HG03354 (cell line): ENCODE data around the gene KMT2D.

Experiments used
- ATAC-seq: cut with Tn5 transposase; IDR thresholded peaks from one replicate; pipeline ENCODE4 v1.9.1; 2021; ENCODE audit warnings: mild to moderate bottlenecking; ENCODE audit not compliant: unreplicated experiment, poor library complexity, severe bottlenecking

The KMT2D gene, protein sequence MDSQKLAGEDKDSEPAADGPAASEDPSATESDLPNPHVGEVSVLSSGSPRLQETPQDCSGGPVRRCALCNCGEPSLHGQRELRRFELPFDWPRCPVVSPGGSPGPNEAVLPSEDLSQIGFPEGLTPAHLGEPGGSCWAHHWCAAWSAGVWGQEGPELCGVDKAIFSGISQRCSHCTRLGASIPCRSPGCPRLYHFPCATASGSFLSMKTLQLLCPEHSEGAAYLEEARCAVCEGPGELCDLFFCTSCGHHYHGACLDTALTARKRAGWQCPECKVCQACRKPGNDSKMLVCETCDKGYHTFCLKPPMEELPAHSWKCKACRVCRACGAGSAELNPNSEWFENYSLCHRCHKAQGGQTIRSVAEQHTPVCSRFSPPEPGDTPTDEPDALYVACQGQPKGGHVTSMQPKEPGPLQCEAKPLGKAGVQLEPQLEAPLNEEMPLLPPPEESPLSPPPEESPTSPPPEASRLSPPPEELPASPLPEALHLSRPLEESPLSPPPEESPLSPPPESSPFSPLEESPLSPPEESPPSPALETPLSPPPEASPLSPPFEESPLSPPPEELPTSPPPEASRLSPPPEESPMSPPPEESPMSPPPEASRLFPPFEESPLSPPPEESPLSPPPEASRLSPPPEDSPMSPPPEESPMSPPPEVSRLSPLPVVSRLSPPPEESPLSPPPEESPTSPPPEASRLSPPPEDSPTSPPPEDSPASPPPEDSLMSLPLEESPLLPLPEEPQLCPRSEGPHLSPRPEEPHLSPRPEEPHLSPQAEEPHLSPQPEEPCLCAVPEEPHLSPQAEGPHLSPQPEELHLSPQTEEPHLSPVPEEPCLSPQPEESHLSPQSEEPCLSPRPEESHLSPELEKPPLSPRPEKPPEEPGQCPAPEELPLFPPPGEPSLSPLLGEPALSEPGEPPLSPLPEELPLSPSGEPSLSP (N-terminal part only)

DNA sequence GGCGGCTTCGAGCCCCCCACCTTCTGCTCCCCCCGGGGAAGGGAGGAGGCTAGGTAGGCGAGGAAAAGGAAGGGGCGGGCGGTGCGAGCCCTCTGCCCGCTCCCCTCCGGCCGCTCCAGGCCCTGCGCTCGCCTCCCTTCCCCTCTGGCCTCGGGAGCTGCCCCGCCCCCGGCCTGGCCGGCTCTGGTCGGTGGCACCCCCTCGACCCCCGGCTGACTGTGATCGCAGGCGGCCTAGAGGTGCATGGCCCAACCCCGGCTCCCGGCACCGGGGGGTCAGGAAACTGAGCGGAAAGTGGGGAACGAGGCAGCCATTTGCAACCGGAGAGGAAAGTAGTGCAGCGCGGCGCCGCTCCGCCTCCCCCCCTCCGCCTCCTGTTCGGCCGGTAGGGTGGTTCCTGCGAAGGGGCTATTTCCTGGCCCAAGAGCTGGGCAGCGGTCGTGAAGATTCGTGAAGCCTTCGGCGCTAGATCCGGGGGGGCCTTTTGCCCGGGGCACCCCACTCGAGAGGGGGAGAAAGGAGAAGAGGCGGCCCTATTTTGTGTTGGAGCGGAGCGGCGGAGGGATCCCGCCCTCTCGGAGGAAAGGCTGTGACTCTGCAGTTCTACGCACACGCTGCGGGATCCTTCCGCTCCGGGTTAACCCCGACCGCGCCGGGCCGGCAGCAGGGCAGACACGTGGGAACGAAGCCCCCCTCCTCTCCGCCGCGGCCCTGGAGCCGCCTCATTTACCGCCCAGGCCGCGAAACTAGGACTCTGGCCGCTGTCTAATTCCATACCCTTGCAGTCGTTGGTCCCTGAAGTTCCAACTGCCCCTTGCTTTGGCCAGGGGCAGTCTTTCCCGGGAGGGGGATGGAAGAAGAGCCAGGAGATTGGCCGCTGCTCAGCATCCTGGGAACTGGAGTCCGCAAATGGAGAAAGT lies at the start of gene KMT2D:
TSS of gene KMT2D (minus strand) at position 558 of the 920 bp plus-strand sequence. CDS start 5,470 bp downstream, outside the sequence.
- peak; percentile 60 for ATAC-seq

DNA sequence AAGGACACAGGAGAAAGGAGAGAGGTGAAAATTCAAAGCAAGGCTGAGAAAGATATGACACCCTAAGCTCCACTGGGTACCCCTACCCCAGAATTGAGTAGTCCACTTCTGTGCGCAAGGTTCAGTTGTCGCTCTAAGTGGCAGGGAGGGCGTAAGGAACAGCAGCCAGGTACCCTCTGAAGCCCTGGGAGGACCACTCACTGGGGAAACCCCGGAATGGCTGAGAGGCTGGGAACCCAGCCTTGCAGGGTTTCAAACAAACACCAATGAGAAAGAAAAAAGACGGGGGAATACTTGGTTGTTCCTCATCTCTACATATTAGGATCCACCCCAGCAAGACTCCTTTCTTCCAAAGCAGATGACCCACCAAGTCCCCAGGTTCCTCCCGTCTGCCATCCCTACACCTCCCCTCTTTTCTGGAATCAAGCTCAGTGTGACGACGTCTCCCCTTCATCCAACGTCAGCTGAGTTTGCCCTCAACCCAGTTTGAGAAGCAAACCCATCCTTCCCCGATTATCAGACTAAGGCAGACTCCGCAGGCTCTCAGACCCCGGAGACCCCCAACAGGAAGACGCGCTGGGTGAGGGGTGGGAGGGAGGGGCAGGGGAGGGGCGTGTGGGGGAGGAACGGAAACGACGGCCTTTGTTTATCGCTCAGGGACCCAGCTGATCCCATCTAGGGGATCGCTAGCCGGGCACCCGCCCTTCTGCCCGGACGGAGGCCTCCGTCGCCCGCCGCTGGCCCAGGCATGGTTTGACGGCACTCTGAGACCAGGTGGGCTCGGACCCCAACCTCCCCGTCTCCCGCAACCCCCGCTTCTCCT lies 49.3 kb upstream of the KMT2D start:
- peak; percentile 11 for ATAC-seq

DNA sequence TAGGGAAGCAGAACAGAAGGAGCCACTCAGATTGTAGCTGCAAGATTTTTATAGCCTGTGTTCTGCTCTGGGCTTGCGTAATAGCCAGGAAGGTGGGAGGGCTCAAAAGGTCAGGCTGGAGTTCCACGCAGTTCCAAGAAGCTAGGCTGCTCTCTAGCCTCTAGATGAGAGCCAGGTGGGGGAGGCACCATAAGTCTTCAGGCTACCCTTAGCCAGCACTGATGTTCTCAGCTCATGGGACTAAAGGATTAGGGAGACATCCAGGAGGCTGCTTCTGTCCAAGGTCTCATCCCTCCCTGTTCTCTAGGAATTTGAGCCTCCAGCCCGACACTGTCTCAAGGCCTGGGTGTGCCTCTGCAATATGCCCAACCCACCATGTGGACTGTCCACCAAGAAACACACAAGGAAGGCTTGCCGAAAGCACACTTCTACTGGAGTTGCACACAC lies 48.4 kb upstream of the KMT2D start:
- ATAC-seq: no peak

DNA sequence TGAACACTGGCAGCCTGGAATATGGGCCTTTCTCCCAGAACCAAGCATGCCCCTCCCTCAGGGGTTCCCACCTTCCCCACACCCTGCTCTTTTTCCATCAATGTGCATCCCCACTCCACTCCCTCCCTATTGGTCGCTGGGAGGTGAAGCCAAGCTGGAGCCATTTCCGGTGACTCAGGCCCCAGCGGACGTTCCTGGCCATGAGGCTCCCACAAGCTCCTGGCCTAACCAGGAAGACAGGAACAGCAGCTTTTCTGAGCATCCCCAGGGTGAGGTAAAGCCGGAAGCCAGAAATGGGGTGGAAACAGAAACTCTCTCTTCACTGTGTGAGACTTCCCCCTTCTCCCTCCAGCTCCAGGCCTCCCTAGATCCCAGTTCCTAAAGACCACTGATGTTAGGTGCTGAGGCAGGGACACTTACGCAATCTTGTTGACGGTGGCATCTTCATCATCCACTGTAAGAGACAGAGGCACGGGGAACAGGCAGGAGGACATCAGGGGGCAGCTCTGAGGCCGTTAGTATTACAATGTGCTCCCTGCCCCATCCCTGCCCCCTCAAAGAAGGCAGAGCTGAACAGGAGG lies 45.0 kb upstream of the KMT2D start:
- no peak for ATAC-seq

DNA sequence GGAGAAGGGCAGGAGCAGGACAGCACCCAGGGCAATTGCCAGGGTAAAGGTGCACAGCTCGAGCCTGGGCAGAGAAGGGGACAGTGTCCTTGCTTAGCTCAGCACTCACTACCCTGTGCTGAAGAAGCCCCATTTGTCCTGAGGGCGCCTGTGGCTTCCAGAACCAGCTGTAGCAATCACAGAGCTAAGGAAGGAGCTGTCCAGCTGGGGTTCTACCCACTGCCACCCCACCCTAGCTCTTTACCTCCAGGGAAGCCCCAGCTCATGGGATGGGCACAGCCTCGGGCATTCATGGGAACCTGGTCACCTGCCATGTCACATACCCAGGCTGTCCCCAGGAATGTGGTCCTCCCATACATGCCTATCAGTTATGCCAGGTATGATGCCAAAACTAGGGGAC lies 44.2 kb upstream of the KMT2D start:
- ATAC-seq: no peak

DNA sequence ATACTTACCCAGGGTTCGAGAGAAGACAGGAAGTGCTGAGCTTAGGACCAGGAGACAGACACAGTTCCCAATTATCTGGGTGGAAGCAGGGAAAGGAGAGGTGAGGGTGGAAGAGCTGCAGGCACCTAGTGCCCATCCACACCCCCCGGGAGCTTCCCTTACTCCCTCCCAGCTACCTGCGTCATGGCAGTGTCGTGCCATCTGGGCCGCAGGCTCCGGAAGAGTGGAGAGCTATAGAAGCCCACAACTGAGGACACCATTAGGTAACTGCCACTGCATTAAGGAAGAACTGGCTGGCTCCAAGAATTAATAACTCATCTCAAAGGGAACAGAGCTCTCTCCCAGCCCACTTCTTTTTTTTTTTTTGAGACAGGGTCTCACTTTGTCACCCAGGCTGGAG lies 39.8 kb upstream of the KMT2D start:
- ATAC-seq: no peak

DNA sequence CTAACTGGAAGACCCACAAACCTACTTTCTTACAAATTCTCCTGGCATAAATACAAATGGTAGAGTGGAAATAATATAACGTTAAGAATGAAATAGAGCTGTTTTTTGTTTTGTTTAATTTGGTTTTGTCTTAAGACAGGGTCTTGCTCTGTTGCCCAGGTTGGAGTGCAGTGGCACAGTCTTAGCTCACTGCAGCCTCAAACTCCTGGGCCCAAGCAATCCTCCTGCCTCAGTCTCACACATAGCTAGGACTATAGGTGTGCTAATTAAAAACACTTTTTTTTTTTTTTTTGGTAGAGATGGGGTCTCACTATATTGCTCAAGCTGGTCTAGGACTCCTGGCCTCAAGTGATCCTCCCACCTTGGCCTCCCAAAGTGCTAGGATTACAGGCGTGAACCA lies 38.1 kb upstream of the KMT2D start:
- ATAC-seq: no peak

DNA sequence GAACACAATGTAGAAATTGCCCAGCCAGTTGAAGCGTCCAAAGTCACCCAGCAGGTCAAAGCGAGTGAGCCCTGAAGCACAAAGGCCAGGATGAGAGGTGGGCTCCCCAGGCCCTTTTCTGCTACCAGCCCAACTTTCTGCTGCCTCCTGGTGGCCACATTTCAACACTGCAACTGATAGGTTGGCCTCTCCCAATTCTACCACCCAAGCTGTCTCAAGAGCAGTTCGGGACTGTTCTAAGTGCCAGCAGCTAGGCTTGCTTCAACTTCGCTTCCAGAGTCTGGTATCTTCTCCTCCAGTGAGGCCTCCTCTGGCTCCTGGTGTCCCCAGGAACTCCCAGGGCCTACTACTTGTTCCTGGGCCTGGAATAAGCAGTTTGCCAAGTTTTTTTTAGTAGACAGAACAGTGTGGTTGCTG lies 37.4 kb upstream of the KMT2D start:
- no peak for ATAC-seq

DNA sequence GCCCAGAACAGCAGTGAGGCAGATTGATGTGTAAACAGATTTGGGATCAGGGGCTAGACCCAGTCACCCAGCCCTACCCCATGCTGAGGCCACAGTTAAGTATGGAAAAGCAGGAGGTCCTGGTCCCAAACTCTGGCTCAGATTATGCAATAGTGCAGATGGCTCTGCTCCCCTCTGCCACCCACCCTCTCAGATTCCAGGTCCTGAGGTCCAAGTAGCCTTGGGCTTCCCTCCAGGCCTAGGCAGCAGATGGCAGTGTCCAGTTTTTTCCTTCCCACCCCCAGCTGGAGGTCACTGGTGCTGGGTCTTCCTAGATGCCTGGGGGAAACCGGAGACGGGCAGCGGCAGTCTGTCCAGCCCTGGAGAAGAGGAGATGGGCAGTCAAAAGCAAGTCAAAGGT lies 36.8 kb upstream of the KMT2D start:
- no peak for ATAC-seq

DNA sequence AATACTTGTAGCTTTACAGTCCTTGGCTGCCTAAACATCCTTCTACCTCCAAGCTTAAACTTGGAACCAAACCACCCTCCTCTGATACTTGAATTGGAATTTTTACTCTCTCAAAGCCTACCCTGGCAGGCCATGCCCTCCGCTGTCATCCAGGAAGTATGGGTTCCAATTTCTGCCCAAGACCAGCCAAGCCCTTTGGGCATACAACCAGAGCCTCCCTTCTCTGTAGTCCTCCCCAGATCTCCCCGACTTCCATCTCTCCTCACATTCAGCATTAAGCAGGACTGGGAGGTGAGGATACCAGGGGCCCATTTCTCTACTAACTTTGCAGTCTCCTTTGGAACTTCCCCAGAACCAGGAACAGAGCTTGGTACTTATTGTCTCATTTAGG lies 34.4 kb upstream of the KMT2D start:
- ATAC-seq: no peak

DNA sequence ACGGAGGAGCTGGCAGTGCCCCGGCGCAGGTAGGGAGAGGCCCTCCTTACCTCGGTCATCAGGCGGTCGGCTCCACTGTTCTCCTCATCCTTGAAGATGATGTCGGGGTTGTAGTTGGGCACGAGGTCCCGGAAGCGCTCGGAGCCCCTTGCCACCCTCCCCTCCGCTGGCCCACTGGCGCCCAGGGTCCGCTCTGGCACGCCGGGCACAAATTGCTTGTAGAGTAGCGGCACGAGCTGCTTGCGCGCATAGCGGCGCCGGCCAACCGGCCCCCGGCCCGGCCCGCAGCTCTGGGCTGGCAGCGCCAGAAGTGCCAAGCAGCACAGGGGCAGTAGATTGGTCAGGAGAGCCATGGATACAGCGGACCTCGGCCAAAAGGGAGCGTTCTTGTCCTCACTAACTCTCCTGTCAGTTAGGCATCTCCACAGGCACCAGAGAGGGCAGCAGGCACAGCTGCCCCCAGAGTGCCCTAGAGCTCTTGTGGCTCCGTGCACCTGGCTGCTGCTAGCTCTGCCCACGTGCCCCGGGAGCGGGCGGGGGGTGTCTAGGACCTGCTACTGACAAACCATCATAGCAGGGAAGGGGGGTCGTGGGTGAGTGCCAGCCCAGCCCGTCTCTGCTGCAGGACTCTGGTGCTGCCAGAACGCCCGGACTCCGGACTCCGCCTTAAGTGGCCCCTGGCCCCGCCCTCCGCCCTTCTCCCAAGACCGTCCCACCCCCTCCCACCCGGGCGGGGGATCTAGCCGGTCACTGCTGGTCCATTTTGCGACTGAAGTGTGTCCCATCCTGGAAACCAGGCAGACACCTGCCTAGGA lies 33.8 kb upstream of the KMT2D start, which contains the start of gene DHH:
TSS of gene DHH (minus strand) at position 642 of the 815 bp plus-strand sequence. CDS start at position 353, 289 bp downstream.
- ATAC-seq: no peak

DNA sequence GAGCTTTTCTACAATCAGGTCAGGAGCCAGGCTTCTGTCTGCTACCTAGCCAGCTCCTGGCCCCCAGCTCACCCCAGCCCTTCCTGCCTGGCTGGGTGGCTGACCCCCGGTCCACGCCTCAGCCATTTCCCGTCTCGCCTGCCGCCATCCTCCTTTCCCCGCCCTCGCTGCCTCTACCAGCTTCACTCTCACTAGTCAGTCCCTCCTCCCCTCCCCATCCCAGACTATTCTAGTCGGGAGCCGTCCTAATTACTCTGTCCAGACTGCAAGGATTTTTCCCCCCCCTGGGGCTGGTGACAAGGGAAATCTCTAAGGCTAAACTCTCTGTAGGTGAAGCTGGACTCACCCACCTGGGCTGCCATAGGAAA lies 33.2 kb upstream of the KMT2D start:
- ATAC-seq: no peak

DNA sequence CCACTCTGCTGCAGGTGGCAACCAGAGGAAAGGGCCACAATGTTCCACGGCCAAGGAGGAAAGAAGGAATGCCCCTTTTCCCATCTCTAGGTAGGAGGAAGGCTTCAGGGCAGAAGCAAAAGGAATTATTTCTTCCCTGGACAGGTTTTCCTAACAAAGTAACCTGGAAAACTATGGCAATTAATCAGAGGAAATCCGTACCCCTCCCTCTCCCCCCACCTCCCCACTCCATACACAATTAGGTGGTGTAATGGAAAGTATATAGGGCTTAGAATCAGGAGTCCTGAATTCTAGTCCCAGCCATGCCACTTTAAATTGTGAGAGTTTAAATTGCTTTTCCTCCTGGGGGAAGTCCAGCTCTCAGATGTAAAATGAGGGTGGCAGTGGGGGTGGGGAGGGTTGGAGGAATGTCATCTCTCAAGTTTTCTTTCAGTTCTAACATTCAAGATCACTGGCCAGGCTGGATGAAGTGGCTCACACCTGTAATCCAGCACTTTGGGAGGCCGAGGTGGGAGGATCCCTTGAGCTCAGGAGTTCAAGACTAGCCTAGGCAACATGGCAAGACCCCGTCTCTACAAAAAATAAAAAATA lies 32.3 kb upstream of the KMT2D start:
- no peak for ATAC-seq

DNA sequence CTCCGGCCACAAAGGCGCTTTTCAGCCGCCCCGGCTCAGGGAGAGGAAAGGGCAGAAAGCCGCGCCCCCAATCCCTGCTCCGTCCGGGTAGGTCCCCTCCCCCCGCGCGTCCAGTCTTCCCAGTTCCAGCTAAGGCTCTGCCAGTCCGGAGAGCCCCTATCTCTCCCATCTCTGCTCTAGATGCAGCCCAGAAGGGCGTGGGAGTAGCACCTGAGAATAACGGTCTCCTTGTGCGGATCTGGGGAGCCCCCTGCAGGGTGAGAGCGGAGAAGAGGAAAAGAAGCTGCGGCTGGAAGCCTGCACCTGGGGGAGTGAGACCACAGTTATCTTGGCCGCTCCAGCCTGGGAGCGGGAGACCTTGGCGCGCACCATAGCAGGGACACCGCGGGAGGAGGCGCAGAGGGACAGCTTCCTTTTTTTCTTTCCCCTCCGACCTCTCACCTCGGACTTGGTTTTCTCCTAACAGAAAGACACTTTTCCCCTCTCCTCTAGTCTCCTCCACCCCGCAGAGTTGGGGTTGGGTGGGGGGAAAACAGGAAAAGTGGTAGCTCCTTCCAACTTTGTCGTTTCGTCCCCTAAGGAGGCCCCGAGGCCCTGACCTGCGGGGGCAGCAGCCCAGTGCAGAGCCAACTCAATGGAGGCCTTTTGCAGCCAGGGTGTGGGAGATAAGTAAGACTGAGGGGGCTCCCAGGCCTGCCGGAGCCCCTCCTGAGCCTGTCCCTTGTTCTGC lies 31.7 kb upstream of the KMT2D start:
- ATAC-seq: no peak

DNA sequence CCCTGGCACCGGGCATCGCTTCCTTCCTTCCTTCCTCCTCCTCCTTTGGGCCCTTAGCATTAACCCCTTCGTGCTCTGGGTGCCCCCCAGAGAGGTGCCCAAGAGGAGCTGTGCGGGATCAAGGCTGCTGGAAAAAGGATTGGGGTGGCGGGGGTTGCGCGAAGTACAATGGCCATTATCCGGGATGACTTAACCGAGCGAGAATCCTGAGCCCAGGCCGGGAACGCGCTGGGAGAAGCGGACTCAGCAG lies 31.2 kb upstream of the KMT2D start:
- no peak for ATAC-seq

DNA sequence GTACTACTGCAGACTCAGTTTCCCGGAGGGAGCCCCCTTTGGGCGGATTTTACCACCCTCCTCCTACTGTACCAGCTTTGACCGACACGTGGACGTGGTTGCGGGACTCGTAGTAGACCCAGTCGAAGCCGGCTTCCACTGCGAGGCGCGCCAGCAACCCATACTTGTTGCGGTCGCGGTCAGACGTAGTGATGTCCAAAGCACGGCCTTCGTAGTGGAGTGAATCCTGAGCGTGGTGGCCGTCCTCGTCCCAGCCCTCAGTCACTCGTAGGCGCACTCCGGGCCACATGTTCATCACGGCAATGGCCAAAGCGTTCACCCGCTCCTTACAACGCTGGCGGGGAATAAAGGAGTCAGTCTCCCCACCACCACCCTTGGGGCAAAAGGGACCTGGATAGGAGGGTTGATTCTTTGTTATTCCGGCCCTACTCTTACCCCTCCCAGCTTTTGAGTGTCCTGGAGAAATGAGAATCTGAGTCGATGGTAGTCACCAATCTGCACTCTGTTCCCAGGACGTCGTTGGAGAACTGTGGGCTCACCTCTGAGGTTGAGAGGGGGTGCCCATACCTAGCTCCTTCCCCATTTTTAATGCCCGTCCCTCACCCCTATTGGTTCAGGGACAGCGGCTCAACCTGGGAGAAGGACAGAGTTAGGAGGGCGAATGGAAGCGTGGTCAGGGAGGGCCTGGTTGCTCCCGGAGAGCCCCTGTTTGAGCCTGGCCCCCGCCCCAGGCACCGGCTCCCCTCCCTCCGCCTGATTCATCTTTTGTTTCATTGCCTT lies 30.7 kb upstream of the KMT2D start:
- ATAC-seq: no peak
